CD1c-positive myeloid dendritic cell (primary cell): ENCODE data around the gene ZNF320.
"Not testable (repeated sequence)": the region's sequence is repeated elsewhere in the genome, so short reads cannot be mapped to it uniquely, and the experiment has no call there.

ENCODE experiments used
- DNase-seq: peaks from one replicate; pipeline ENCODE4 v3.0.0-alpha.2; 2016; ENCODE audit errors: extremely low spot score

The ZNF320 gene

GRCh38 chr19:52897138-52897935, at the start of gene ZNF320:
ZNF320 (minus strand) TSS chr19:52897635; CDS start chr19:52890255, 7,380 bp downstream.
- DNase-seq = peak; percentile 96

GRCh38 chr19:52946322-52947310, 49.2 kb upstream of the ZNF320 start:
- no peak for DNase-seq

- no peak for DNase-seq
These were observed 48.4 kb upstream of the ZNF320 start for GRCh38 chr19:52945652-52946321.

- DNase-seq = not testable (repeated sequence)
These were observed 47.5 kb upstream of the ZNF320 start for GRCh38 chr19:52944703-52945493.

GRCh38 chr19:52943884-52944643, 46.6 kb upstream of the ZNF320 start:
- no peak for DNase-seq

GRCh38 chr19:52943134-52943883, 45.9 kb upstream of the ZNF320 start:
- DNase-seq = no peak

- peak; percentile 96 for DNase-seq
These were observed 45.1 kb upstream of the ZNF320 start for GRCh38 chr19:52942386-52943133.

GRCh38 chr19:52941941-52942385, 44.5 kb upstream of the ZNF320 start:
- DNase-seq = peak; percentile 10

GRCh38 chr19:52941523-52941922, 44.1 kb upstream of the ZNF320 start:
- DNase-seq = not testable (repeated sequence)

- not testable (repeated sequence) for DNase-seq
These were observed 43.5 kb upstream of the ZNF320 start for GRCh38 chr19:52940905-52941304.

GRCh38 chr19:52938761-52939160, 41.3 kb upstream of the ZNF320 start:
- DNase-seq = no peak

GRCh38 chr19:52936954-52937325, 39.5 kb upstream of the ZNF320 start:
- no peak for DNase-seq

GRCh38 chr19:52936151-52936953, 38.9 kb upstream of the ZNF320 start:
- DNase-seq = peak; percentile 41

GRCh38 chr19:52935434-52935833, 38.0 kb upstream of the ZNF320 start:
- DNase-seq = no peak

GRCh38 chr19:52924641-52925040, 27.2 kb upstream of the ZNF320 start:
- DNase-seq = not testable (repeated sequence)

GRCh38 chr19:52923778-52924593, 26.6 kb upstream of the ZNF320 start:
- DNase-seq = peak; percentile 93
